IMR-90 (cell line): ENCODE measurements around the gene PHC2. TPM values are rescaled to one million over a fixed set of nuclear protein-coding genes. Genes with fewer than 3 reads are reported as not detected.

Source experiments
- ATAC-seq: fragments of 200-7000 bp; cut with Tn5 transposase; 2 replicates; pipeline ENCODE4 v1.9.1; 2020; ENCODE audit warnings: low read depth, mild to moderate bottlenecking, moderate library complexity
- BruUV-seq: library from RNA; stranded (reverse); fragments of 400-500 nt; replicated peaks from 2 replicates; lab custom pipeline; 2021; lab: Mats Ljungman, UMichigan
- CTCF ChIA-PET: fragments of 300-600 bp; formaldehyde crosslinking; extraction: SDS; loops from one replicate; lab custom pipeline; 2021; ENCODE audit warnings: antibody characterized with exemption; lab: Yijun Ruan, JAX
- POLR2A ChIA-PET: fragments of 300-600 bp; sonication (Branson Sonifier 250); formaldehyde crosslinking; loops from one replicate; lab custom pipeline; 2022; ENCODE audit warnings: antibody characterized with exemption; ENCODE audit not compliant: unreplicated experiment; lab: Charles Lee
- DNase-seq: peaks from one replicate; pipeline ENCODE4 v3.0.0; 2013
- H2AFZ ChIP-seq: replicated peaks from 2 replicates; pipeline ENCODE3; 2013; ENCODE audit warnings: low read length, mild to moderate bottlenecking; ENCODE audit not compliant: poor library complexity
- H2AK5ac ChIP-seq: 2 replicates; pipeline ENCODE4 v1.6.1; 2013; ENCODE audit warnings: low read depth, low read length, inconsistent platforms
- H2AK9ac ChIP-seq: replicated peaks from 2 replicates; pipeline ENCODE3; 2013; ENCODE audit warnings: mild to moderate bottlenecking, low read depth, low read length, moderate library complexity; ENCODE audit not compliant: poor library complexity
- H2BK120ac ChIP-seq: 2 replicates; pipeline ENCODE4 v1.6.1; 2013; ENCODE audit warnings: low read depth, low read length, inconsistent platforms
- H2BK15ac ChIP-seq: 3 replicates; pipeline ENCODE4 v1.6.1; 2013; ENCODE audit warnings: low read depth, low read length, inconsistent platforms
- H2BK20ac ChIP-seq: 2 replicates; pipeline ENCODE4 v1.6.1; 2013; ENCODE audit warnings: low read depth, mild to moderate bottlenecking, inconsistent platforms, low read length, moderate library complexity
- H2BK5ac ChIP-seq: 2 replicates; pipeline ENCODE4 v1.6.1; 2013; ENCODE audit warnings: mild to moderate bottlenecking, low read depth, low read length, inconsistent platforms; ENCODE audit not compliant: poor library complexity, severe bottlenecking
- H3K14ac ChIP-seq: replicated peaks from 2 replicates; pipeline ENCODE4 v1.6.1; 2013; ENCODE audit warnings: low read depth, low read length, inconsistent platforms
- H3K18ac ChIP-seq: 2 replicates; pipeline ENCODE4 v1.6.1; 2013; ENCODE audit warnings: low read depth, low read length, control low read depth
- H3K23ac ChIP-seq: 2 replicates; pipeline ENCODE4 v1.6.1; 2013; ENCODE audit warnings: low read depth, low read length, inconsistent platforms
- H3K27ac ChIP-seq: 2 replicates; pipeline ENCODE4 v1.5.1; 2013; ENCODE audit warnings: mild to moderate bottlenecking, control low read depth, low read length; ENCODE audit not compliant: insufficient read depth
- H3K27me3 ChIP-seq: 2 replicates; pipeline ENCODE4 v1.6.1; 2013; ENCODE audit warnings: low read length; ENCODE audit not compliant: control insufficient read depth, insufficient read depth
- H3K36me3 ChIP-seq: 2 replicates; pipeline ENCODE4 v1.6.1; 2013; ENCODE audit warnings: low read length, mixed read lengths; ENCODE audit not compliant: control insufficient read depth, insufficient read depth
- H3K4ac ChIP-seq: 2 replicates; pipeline ENCODE4 v1.6.1; 2013; ENCODE audit warnings: low read depth, low read length, inconsistent platforms
- H3K4me1 ChIP-seq: 2 replicates; pipeline ENCODE4 v1.6.1; 2013; ENCODE audit warnings: low read length, mixed read lengths; ENCODE audit not compliant: control insufficient read depth, insufficient read depth
- H3K4me2 ChIP-seq: 2 replicates; pipeline ENCODE4 v1.6.1; 2013; ENCODE audit warnings: low read depth, mild to moderate bottlenecking, control low read depth, low read length, moderate library complexity
- H3K4me3 ChIP-seq: 2 replicates; pipeline ENCODE4 v1.5.1; 2013; ENCODE audit warnings: low read depth, mild to moderate bottlenecking, control low read depth, low read length, moderate library complexity; ENCODE audit not compliant: insufficient read depth
- H3K56ac ChIP-seq: 2 replicates; pipeline ENCODE4 v1.6.1; 2013; ENCODE audit warnings: low read length, inconsistent platforms; ENCODE audit not compliant: insufficient read depth; ENCODE audit errors: extremely low read depth
- H3K79me1 ChIP-seq, 2 experiments: 2 replicates each; pipeline ENCODE4 v1.6.1; 2013; ENCODE audit warnings: low read length in 2 of 2, inconsistent platforms in 1 of 2, low read depth in 1 of 2
- H3K9ac ChIP-seq: 2 replicates; pipeline ENCODE4 v1.6.1; 2013; ENCODE audit warnings: low read depth, low read length, control low read depth
- H3K9me1 ChIP-seq: 2 replicates; pipeline ENCODE4 v1.6.1; 2013; ENCODE audit warnings: low read length, inconsistent platforms; ENCODE audit not compliant: insufficient read depth
- H3K9me3 ChIP-seq: 2 replicates; pipeline ENCODE4 v1.6.1; 2013; ENCODE audit warnings: low read length; ENCODE audit not compliant: control insufficient read depth, insufficient read depth
- H4K20me1 ChIP-seq: 2 replicates; pipeline ENCODE4 v1.6.1; 2013; ENCODE audit warnings: low read length, inconsistent platforms; ENCODE audit not compliant: insufficient read depth
- H4K5ac ChIP-seq: 2 replicates; pipeline ENCODE4 v1.6.1; 2013; ENCODE audit warnings: mild to moderate bottlenecking, low read depth, low read length, control low read depth
- H4K8ac ChIP-seq, 2 experiments: 2 replicates each; pipeline ENCODE4 v1.6.1; 2013; ENCODE audit warnings: low read depth in 2 of 2, low read length in 2 of 2, control low read depth in 1 of 2, inconsistent platforms in 1 of 2
- H4K91ac ChIP-seq: 2 replicates; pipeline ENCODE4 v1.6.1; 2013; ENCODE audit warnings: low read depth, low read length, inconsistent platforms; ENCODE audit not compliant: insufficient read depth
- MAFK ChIP-seq: IDR thresholded peaks from 2 replicates; pipeline ENCODE4 v1.6.1; 2012; ENCODE audit warnings: low read depth, low read length, improper control_type of control experiment
- MXI1 ChIP-seq: IDR thresholded peaks from 2 replicates; pipeline ENCODE4 v1.6.1; 2012; ENCODE audit warnings: low read depth, mild to moderate bottlenecking, low read length, moderate library complexity, borderline replicate concordance
- POLR2A ChIP-seq: IDR thresholded peaks from 2 replicates; pipeline ENCODE4 v1.6.1; 2012; ENCODE audit warnings: mild to moderate bottlenecking, low read depth, low read length
- RAD21 ChIP-seq: IDR thresholded peaks from 2 replicates; pipeline ENCODE4 v1.6.1; 2012; ENCODE audit warnings: low read length, improper control_type of control experiment
- RCOR1 ChIP-seq: IDR thresholded peaks from 2 replicates; pipeline ENCODE4 v1.6.1; 2012; ENCODE audit warnings: mild to moderate bottlenecking, low read length, improper control_type of control experiment; ENCODE audit not compliant: insufficient replicate concordance
- WGBS, 2 experiments: methylation state at CpG; one replicate each; pipeline versions ENCODE4 v1.1.5 to v1.1.7; 2013; ENCODE audit warnings: missing lambda C conversion rate in 2 of 2; ENCODE audit not compliant: insufficient read length in 1 of 2; ENCODE audit errors: extremely low coverage in 2 of 2; 5-methylcytosine and 5-hydroxymethylcytosine counted together
- dilution Hi-C: fragments of 300-500 bp; cut with HindIII; formaldehyde crosslinking; loops from one replicate; pipeline ENCODE4 v1.14.3; 2018; ENCODE audit warnings: low sequenced_read_pairs; ENCODE audit not compliant: unreplicated experiment
- in situ Hi-C: fragments of 300-500 bp; cut with MboI; formaldehyde crosslinking; loops from 3 replicates; pipeline ENCODE4 v1.14.3; 2019; ENCODE audit warnings: low sequenced_read_pairs, inconsistent platforms, mixed read lengths
- intact Hi-C: fragments of 100-400 bp; cut with micrococcal nuclease; formaldehyde crosslinking; loops from 2 replicates; pipeline ENCODE4 v1.10.0; 2022
- polyA plus RNA-seq, 3 experiments: library from polyadenylated mRNA; depleted of rRNA; stranded (reverse); fragments of >200 nt; gene quantifications; 2 replicates each; pipeline ENCODE4 v1.2.3, GENCODE V29; 2012; ENCODE audit warnings: low replicate concordance in 1 of 3
- total RNA-seq: library from RNA; depleted of rRNA; stranded (reverse); fragments of >200 nt; gene quantifications from 2 replicates; pipeline ENCODE4 v1.2.3, GENCODE V29; 2012
- TF ChIP-seq, protein P1 (sequence below): fragments of 150-350 bp; IDR thresholded peaks from 2 replicates; pipeline ENCODE4 v1.6.1; 2017; ENCODE audit warnings: mild to moderate bottlenecking, antibody characterized with exemption, low read length, low read depth

PHC2 gene
- total and polyA plus RNA-seq, 2 of the 4 experiments (the other 2 are of a cell fraction) = 46.4 to 98.1 TPM

DNA sequence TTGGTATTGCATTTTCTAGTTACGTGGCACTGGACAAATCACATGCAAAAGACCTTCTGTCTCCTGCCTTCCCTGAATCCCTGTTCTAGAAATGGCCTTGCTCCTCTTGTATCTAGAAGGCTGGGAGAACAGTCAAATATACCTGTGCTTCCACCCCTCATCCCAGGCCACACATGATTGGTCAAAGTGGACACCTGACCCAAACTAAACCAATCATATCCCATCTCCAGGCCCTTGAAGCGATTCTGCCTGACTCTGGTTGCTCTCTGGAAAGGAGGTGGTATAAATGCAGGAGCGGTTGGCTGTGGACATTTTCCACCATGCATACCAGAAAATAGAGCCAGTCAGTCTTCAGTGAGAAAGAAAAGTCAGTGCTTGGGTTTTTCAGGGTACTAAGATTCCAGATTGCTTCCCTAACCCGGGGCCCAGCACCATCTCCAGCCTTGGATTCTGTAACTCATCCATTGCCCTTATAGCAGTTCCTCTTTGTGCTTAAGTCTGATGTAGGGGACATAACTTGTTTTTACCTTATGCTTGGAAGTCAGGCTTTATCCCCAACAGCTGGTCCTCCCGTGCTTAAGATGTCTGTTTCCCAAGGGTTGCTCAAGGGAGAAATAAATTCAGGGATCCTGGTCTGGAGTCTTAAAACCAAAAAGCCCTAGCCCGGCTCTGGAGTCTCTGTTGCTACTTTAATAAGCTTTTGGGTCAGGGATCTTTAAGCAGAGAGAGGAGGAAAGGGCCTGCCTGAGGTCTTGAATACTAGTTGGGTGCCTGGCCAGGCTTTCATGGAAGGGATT lies 7.7 kb upstream of the PHC2 start:
- no peaks in the 10 kb centered on the region for H3K27me3 ChIP-seq
- no peak overlapping the region for H2AK5ac ChIP-seq
- peaks cover 15% of the 10 kb centered on the region for H3K4me1 ChIP-seq
- H4K8ac ChIP-seq = no peak overlapping the region
- no peak overlapping the region for H3K56ac ChIP-seq
- no CpG with 5 or more reads among the region's 6 CpGs for WGBS, 2 experiments
- DNase-seq (no peak), ATAC-seq (no peak)
- no peaks in the 10 kb centered on the region for H3K36me3 ChIP-seq
- POLR2A ChIA-PET = no interaction called here
- H3K9me1 ChIP-seq = peaks cover 10% of the 10 kb centered on the region
- peaks cover 0 to 3% of the 10 kb centered on the region in 2 experiments; a peak in 1 of 4 replicates for H3K79me1 ChIP-seq
- intact Hi-C loops (no loop called here), in situ Hi-C loops (no loop called here), dilution Hi-C loops (no loop called here)
- no peak overlapping the region for H3K9ac ChIP-seq
- no peak overlapping the region for H2BK20ac ChIP-seq
- no peak overlapping the region for H3K14ac ChIP-seq
- no peaks in the 10 kb centered on the region for H3K9me3 ChIP-seq
- no peaks in the 10 kb centered on the region for H4K20me1 ChIP-seq
- no peak overlapping the region for H3K27ac ChIP-seq
- TF ChIP-seq RAD21 (no peak), POLR2A (no peak), MAFK (no peak), RCOR1 (no peak), MXI1 (no peak)
- TF ChIP-seq, protein P1, sequence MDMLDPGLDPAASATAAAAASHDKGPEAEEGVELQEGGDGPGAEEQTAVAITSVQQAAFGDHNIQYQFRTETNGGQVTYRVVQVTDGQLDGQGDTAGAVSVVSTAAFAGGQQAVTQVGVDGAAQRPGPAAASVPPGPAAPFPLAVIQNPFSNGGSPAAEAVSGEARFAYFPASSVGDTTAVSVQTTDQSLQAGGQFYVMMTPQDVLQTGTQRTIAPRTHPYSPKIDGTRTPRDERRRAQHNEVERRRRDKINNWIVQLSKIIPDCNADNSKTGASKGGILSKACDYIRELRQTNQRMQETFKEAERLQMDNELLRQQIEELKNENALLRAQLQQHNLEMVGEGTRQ = peak; percentile 33; the same call in 1 of the 2 replicates
- no peak overlapping the region for H3K4me2 ChIP-seq
- H2AK9ac ChIP-seq = no peak overlapping the region
- H3K23ac ChIP-seq = no peak overlapping the region
- H3K4ac ChIP-seq = no peak overlapping the region
- no peak overlapping the region for H3K4me3 ChIP-seq
- no peak overlapping the region for H2AFZ ChIP-seq
- no peak overlapping the region for H2BK15ac ChIP-seq
- no peak overlapping the region for H3K18ac ChIP-seq
- no peak overlapping the region for H2BK5ac ChIP-seq
- H4K5ac ChIP-seq = no peak overlapping the region
- CTCF ChIA-PET = interaction anchor here (0.6 to 1.1 kb wide), 2 partner anchors 17 to 34 kb away, joined by 3 to 7 read pairs; partner anchors contain the start of gene ZSCAN20
- H2BK120ac ChIP-seq = no peak overlapping the region
- BruUV-seq = no TSS peak
- H4K91ac ChIP-seq = no peak overlapping the region
